EH (cell line): ENCODE results near the gene MATR3.
A peak's percentile ranks its signal among the peaks of the same experiment; 100 is the strongest.
"Not testable (repeated sequence)": the region's sequence is repeated elsewhere in the genome, so short reads cannot be mapped to it uniquely, and the experiment has no call there.

Source experiments
- DNase-seq: peaks from one replicate; pipeline ENCODE4 v3.0.0-alpha.2; 2015; ENCODE audit warnings: low read depth

Gene MATR3

DNA sequence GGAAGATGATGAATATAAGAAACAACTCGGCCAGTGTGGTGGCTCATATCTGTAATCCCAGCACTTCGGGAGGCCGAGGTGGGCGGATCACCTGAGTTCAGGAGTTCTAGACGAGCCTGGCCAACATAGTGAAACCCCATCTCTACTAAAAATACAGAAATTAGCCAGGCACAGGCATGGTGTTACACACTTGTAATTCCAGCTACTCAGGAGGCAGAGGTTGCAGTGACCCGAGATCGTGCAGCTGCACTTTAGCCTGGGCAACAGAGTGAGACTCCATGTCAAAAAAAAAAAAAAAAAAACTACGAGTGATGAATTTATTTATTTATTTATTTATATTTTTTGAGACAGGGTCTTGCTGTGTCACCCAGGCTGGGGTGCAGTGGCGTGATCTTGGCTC is 54.3 kb downstream of the MATR3 start:
- not testable (repeated sequence) for DNase-seq

DNA sequence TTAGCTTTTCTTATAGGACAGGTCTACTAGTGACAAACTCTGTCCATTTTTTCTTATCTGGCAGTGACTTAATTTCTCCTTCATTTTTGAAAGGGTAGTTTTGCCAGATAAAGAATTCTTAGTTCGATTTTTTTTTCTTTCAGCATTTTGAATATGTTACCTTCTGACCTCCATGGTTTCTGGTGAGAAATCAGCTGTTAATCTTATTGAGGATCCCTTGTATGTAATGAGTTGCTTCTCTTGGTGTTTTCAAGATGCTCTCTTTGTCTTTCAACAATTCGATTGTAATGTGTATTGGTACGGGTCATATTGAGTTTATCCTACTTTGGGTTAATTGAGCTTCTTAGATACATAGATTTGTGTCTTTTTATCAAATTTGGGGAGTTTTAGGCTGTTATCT is 60.6 kb downstream of the MATR3 start:
- DNase-seq: no peak

DNA sequence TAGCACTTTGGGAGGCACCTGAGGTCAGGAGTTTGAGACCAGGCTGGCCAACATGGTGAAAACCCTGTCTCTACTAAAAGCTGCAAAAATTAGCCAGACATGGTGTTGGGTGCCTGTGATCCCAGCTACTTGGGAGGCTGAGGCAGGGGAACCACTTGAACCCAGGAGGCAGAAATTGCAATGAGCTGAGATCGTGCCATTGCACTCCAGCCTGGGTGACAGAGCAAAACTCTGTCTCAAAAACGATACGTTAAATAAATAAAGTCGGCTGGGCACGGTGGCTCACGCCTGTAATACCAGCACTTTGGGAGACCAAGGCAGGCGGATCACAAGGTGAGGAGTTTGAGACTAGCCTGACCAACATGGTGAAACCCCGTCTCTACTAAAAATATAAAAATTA is 62.4 kb downstream of the MATR3 start:
- not testable (repeated sequence) for DNase-seq

DNA sequence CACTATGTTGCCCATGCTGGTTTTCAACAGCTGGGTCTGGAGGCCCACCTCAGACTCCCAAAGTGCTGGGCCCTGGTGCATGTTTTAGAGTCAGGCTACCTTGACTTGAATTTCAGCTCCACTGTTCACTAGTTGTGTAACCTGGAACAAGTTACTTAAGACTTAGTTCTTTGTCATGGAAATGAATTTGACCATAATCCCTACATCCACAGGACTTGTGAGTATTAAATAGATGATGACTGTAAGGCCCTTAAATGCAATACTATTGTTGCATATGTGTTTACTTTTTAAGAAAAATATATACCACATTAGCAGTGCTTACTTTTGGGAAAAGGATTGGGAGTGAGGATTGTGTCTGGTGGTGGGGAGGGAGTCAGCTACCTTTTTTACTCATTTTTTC is 64.5 kb downstream of the MATR3 start:
- DNase-seq: no peak

DNA sequence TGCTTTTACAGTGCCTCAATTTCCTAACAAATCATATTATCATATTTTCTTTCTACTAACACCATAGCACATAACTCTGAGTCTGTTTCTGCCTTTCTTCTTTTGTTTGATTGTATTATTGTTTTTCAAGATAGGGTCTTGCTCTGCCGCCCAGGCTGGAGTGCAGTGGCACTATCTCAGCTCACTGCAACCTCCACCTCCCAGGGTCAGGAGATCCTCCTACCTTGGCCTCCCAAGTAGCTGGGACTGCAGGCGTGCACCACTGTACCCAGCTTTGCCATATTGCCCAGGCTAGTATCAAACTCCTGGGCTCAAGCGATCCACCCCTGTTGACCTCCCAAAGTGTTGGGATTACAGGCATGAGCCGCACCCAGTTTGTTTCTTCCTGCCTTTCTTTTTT is 66.8 kb downstream of the MATR3 start:
- DNase-seq: no peak

DNA sequence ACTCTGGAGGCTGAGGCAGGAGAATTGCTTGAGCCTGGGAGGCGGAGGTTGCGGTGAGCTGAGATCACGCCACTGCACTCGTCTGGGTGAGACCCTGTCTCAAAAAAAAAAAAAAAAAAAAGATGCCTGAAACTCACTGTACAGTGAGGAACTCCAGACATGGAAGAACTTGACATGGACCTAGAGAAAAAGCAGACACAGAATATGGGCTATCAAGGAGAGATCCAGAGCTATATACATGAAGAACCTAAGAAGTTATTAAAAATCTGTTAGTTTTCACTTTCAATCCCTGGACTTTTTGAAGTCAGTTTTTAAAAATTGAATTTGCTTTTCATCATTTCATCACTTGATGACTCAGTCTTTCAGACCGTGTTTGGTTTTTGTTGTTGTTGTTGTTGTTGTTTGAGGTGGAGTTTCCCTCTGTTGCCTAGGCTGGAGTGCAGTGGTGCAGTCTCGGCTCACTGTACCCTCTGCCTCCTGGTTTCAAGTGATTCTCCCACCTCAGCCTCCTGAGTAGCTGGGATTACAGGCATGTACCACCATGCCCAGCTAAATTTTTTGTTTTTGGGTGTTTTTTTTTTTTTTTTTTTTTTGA is 68.4 kb downstream of the MATR3 start:
- no peak for DNase-seq

DNA sequence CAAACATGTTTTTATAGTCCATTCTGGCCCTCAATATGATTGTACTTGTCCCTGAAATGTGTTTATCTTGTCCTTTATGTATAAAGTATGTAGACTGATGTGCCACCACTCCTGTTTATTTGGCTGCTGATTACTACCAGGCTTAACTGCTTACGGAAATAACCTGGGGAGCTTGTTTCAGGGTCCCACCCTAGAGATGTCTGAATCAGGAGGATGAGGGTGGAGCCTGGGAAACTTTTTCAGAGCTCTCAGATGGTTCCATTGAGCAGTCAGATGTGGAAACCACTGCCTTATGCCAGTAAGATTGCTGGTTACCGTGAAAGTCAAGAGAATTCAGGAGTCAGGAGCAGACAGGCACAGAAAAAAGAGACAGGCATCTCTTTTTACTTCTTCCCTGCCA is 70.4 kb downstream of the MATR3 start:
- DNase-seq: no peak

DNA sequence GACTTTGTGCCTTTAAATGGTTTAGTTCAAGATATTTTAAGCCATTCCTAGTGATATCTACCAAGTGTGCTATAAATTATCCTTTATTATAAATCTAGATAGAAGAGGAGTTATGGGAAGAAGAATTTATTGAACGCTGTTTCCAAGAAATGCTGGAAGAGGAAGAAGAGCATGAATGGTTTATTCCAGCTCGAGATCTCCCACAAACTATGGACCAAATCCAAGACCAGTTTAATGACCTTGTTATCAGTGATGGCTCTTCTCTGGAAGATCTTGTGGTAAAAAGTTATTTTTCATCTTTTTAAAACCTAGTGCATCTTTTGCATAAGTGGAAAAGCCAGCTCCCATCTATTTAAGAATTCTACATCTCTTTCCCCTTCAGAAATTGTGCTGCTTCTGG is 70.9 kb downstream of the MATR3 start:
- no peak for DNase-seq

DNA sequence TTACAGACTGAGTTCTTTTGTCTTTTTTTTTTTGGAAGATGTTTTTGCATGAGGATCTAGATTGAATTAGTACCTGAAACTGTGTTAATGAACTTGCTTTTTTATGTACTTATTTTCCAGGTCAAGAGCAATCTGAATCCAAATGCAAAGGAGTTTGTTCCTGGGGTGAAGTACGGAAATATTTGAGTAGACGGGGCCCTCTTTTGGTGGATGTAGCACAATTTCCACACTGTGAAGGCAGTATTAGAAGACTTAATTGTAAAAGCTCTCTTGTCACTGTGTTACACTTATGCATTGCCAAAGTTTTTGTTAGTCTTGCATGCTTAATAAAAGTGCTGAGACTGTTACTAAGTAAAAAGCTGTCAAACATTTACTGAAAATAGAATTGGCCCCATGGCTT is 75.1 kb downstream of the MATR3 start:
- DNase-seq: no peak

DNA sequence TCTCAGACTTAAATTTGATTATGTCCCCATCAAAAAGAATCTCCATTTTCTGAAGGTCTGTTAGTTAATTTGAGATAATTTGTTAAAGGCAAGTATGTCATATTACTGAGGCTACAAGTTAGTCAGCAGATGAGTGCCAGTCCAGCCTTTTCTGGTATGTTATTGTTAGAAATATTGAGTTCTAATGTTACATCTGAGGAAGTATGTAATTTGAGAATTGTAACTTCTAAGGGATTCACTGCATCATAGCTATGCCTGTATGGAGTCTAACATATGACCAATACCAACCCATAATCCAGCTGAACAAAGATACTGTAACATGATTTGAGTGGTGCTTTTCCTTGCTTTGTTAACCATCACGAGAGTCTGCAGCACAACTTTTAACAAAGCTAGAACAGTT is 75.6 kb downstream of the MATR3 start:
- peak; percentile 75 for DNase-seq

DNA sequence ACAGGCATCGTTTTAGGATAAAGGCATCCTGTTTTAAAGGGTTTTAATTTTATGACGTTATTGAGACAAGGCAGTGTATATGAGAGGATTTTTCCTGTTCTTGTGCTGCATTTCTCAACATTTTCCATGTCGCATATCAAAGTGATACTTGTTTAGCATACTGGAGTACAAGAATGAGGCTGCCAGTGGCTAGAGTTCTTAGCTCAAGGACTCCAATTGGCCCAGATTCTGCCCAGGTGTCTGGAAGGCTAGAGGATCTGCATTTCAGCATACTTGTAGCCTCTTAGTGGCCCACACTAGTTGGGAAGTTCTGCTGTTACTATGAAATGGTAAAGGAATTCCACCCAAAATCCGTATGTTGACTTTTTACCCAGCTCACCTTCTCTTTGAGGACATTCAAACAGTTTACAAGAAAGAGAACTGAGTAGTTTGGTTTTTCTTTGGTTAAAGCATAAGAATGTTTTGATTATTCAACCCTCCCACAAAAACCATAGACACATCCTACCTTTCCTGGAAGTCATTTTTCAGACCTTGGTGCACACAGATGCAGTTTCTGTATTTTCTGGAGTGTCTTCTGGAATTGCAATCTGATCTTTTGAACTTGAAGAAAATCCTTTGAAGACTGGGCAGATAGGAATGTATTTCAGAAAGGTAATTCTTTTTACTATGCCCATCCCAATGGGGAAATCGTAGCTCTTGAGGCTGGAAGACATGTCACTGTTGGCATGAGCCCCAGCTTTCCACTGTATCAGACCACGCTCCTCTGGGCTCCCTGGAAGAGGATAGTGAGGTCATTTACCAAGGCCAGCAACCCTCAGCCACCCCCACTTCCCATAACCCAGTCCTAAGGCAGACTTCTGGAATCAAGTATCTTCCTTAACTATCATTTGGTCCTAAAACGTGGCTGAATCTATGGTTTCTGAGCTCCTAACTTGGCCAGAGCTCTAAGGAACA is 78.2 kb downstream of the MATR3 start:
- DNase-seq: no peak

DNA sequence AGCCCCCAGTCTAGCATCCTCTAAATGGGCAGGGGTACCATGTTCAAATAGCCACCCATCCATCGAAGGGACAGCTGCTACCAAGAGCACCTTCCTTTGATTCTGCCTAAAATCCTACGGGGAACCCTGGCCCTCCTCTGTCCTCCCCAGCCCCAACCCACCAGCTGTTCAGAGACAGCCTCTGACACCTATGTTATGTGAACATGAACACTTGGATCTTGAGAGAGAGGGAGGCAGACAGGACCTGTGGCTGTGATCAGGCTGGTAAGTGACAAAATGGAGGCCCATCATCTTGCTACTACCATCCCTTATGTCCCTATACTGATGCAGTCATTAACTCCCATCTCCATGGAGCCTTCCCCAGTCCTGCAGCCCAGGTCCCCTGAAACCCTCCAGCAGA is 81.4 kb downstream of the MATR3 start:
- DNase-seq: no peak

DNA sequence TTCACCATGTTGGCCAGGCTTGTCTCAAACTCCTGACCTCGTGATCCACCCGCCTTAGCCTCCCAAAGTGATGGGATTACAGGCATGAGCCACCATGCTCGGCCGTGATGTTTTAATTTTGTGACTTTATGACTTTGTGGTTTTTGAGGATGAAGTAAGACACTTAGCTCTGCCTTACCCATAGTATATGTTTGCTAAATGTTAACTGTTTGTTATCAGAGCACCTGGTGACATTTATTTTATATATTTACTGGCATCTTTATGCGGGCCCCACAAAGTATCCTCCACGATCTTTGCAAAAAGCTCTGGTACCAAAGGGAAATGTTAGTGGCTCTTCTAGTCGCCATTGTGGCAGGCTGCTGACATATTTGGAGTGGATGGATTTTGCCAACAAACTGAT is 82.8 kb downstream of the MATR3 start:
- DNase-seq: no peak

DNA sequence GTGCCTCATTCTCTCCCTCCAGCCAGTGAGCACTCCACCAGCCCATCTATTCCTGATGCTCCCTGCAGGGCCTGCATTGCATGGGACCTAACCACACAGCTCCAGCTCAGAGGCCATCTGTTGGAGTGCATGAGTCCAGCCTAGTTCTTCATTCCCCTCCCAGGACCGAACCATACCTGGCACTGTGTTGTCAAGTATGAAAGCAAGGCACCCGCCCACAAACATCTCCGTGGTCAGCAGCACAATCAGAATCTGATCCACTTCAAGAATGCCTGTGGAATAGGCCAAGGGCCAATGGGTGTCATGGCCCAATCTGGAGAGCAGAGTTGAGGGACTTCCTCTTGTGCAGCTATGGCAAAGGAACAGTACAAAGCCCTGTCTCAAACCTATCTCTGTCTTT is 83.7 kb downstream of the MATR3 start:
- no peak for DNase-seq

DNA sequence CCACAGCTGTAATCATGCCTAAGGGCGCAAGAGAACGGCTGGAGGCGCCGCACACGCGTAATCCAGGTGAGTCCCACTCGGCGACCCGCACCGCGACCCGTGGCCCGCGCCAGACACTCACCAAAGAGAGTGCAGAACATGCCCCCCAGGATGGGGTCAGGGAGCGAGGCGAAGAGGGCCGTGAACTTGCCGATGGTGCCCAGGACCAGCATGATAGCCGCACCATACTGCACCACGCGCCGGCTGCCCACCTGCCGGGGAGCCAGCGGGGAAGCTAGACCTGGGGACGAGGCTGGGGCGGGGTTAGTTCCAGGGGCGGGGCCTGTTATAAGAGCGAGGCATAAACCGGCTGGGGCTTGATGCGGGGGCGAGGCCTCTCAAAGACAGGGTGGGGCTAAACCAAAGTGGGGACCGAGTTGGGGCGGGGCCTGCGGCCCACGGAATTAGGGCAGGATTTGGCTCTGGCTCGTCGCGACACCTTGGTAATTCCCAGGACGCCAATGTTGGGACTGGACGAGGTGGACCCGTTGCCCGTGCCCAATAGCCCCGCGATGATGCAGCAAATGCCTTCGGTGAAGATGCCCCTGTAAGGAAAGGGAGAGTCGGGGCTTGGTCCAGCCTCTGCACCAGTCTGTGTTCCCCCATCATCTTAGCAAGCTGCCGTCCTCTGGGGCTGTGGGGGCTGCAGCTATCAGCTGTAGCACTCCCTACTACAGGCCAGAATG is 84.7 kb downstream of the MATR3 start:
- DNase-seq: no peak

DNA sequence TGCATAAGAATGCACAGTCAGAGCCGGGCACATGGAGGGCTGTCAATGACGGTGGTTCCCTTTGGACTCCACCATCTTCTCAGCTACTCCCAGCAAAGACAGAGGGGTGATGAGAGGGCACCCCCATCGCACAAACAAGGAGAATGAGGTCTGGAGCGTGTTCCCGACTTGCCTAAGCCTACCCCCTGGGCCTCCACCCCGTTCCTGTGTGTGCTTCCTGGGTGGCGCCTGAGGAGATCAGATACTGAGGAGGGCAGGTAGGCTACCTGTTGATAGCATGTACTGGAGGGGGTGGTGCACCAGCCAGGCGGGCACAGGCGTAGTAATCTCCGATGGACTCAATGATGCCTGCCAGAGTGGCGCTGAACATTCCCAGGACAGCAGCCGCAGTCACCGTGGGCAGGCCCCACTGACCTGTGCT is 85.4 kb downstream of the MATR3 start:
- no peak for DNase-seq

DNA sequence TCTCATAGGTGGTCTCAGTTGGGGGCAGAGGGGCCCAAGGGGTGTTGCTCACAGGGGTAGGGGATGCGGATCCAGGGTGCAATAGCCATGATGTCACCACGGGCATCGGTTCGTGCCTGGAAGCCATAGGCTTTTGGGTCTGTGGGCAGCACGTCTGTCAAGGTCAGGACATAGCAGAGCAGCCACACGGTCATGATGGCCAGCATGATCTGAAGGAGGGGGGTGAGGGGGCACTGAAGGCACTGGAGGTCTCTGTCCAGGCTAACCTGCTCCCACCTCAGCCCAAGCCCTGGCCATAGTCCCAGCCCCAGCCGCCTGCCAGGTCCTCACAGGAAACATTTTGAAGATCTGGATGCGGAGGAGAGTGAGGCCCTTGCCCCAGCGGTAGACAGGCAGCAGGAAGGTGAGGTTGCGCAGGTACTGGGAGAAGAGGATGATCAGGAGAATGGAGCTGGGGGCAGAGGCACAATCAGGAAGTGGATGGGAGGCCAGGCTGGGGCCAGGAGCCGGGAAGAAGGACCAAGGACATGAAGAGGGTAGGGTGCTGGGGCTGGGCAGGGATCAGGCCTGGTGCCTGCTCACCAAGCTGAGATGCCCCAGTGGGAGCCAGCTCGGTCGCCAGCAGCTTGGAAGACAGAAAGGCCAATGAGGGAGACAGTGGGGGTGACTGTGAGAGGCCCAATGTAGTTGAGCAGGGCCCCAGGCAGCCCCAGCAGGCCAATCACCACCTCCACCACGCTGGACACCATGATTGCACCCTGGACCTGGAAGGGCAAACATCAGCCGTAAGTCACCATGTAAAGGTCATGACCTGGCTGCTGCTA is 86.3 kb downstream of the MATR3 start:
- no peak for DNase-seq
